ENCODE data around the gene GAN. TPM values are rescaled to one million over a fixed set of nuclear protein-coding genes. Genes with fewer than 3 reads are reported as not detected.

Gene GAN
- total RNA-seq, 1 donor from 2014 or later = 25.5 TPM

DNA sequence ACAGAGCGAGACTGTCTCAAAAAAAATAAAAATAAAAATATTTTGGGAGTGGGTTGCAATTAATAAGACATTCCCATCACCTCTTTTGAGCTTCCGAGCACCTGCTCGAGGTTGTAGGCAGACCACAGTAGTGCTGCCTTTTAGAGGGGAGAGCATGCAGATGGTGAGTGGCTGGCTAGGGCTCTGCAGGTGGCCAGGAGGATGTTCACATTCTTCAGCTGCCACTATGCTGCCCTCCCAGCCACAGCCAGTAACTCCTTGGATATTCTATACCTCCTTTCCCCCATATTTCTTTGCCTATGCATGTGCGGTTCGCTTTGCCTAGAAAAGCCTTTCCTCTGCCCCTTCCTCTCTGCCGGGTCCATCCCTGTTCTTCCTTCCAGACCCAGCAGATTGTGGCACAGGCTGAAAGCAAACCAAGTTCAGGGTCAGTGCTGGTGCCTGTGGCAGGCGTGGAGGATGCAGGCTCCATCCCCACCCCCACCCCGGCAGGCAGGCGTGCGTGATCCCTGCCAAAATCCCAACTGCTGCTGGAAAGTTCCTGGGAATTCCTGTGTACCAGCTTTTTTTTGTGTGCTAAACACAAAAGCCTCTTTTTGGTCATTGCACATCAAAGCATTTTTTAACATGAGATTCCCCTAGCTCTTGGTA, 96.0 kb downstream of the GAN start:
- Mint-ChIP-seq H3K27ac (peak overlapping the region; percentile 57), H3K4me3 (peak overlapping the region; percentile 41), H3K9me3 (no peaks in the 10 kb centered on the region), H3K36me3 (no peaks in the 10 kb centered on the region), H3K27me3 (ENCODE audit: insufficient read depth, low read depth) (peaks cover 20% of the 10 kb centered on the region), H3K4me1 (peaks cover 43% of the 10 kb centered on the region)
- peaks cover 20% of the 10 kb centered on the region for H3K4me1 ChIP-seq
- no peaks in the 10 kb centered on the region for H3K9me3 ChIP-seq (ENCODE audit: low read depth)
- H2AFZ ChIP-seq (replicated peaks) = no peak overlapping the region
- H3F3A ChIP-seq (ENCODE audit: low read depth) = peaks cover 4% of the 10 kb centered on the region
- H4K20me1 ChIP-seq (ENCODE audit: low read depth) = no peaks in the 10 kb centered on the region
- H3K4me2 ChIP-seq = peak overlapping the region; percentile 24
- no peak overlapping the region for H3K4me3 ChIP-seq
- no peaks in the 10 kb centered on the region for H3K79me2 ChIP-seq (ENCODE audit: low read depth)
- TF ChIP-seq EZH2phosphoT487 (IDR thresholded peaks at IDR 0.05) (no peak), EZH2 (IDR thresholded peaks at IDR 0.05) (no peak)
- TF ChIP-seq, protein P1, sequence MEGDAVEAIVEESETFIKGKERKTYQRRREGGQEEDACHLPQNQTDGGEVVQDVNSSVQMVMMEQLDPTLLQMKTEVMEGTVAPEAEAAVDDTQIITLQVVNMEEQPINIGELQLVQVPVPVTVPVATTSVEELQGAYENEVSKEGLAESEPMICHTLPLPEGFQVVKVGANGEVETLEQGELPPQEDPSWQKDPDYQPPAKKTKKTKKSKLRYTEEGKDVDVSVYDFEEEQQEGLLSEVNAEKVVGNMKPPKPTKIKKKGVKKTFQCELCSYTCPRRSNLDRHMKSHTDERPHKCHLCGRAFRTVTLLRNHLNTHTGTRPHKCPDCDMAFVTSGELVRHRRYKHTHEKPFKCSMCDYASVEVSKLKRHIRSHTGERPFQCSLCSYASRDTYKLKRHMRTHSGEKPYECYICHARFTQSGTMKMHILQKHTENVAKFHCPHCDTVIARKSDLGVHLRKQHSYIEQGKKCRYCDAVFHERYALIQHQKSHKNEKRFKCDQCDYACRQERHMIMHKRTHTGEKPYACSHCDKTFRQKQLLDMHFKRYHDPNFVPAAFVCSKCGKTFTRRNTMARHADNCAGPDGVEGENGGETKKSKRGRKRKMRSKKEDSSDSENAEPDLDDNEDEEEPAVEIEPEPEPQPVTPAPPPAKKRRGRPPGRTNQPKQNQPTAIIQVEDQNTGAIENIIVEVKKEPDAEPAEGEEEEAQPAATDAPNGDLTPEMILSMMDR (IDR thresholded peaks at IDR 0.05) = no peak
- H3K9ac ChIP-seq = no peak overlapping the region
- no peaks in the 10 kb centered on the region for H3K36me3 ChIP-seq
- peak; percentile 24 for DNase-seq (ENCODE audit: low spot score)
- no peaks in the 10 kb centered on the region for H3K27me3 ChIP-seq
- no peak overlapping the region for H3K27ac ChIP-seq

DNA sequence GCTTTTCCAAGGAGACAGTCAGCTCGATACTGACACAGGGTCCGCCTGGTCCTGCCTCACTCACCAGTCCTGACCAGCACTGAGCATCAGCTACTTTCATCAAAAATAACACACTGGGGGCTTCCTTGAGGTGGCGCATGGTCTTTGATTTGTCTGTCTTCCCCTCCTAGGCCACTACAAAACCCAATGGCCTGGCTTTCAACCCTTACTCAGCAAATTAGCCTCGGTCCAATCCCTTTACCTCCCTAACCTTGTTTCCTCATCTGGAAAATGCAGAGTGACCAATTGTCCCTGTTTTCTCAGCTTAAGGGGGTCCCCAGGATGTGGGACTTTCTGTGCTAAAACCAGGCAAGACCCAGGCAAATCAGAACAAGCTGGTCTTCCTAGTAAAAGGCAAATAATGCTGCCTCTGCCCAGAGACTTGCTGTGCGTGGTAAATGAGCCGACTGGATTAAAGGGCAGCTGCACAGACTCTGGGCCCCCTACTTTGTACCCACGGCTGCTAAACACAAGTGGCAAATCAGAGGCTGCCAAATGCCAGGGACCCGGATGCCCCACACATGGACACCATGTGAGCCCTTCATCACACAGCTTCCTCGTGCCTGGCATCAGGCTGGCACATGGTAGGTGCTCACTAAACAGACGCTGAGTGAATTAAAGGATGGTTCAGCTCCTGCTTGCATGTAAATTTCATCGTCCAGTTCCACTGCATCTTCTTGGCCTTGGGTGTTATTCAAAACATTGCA, 98.7 kb downstream of the GAN start:
- Histone ChIP-seq H3K27me3 (no peaks in the 10 kb centered on the region), H3K4me2 (no peak overlapping the region), H4K20me1 (ENCODE audit: low read depth) (no peaks in the 10 kb centered on the region), H3K79me2 (ENCODE audit: low read depth) (no peaks in the 10 kb centered on the region), H3K36me3 (no peaks in the 10 kb centered on the region), H3K9me3 (ENCODE audit: low read depth) (no peaks in the 10 kb centered on the region), H3K4me3 (no peak overlapping the region), H2AFZ (replicated peaks) (no peak overlapping the region), H3K4me1 (peaks cover 24% of the 10 kb centered on the region), H3K9ac (no peak overlapping the region), H3F3A (ENCODE audit: low read depth) (peaks cover 8% of the 10 kb centered on the region), H3K27ac (no peak overlapping the region)
- H3K36me3 Mint-ChIP-seq = no peaks in the 10 kb centered on the region
- H3K9me3 Mint-ChIP-seq = no peaks in the 10 kb centered on the region
- DNase-seq (ENCODE audit: low spot score) = no peak
- peaks cover 56% of the 10 kb centered on the region for H3K4me1 Mint-ChIP-seq
- H3K27me3 Mint-ChIP-seq (ENCODE audit: insufficient read depth, low read depth) = peaks cover 20% of the 10 kb centered on the region
- H3K27ac Mint-ChIP-seq = no peak overlapping the region
- H3K4me3 Mint-ChIP-seq = no peak overlapping the region
- TF ChIP-seq EZH2 (IDR thresholded peaks at IDR 0.05) (no peak), EZH2phosphoT487 (IDR thresholded peaks at IDR 0.05) (no peak)
- TF ChIP-seq, protein P1 (IDR thresholded peaks at IDR 0.05) = no peak

DNA sequence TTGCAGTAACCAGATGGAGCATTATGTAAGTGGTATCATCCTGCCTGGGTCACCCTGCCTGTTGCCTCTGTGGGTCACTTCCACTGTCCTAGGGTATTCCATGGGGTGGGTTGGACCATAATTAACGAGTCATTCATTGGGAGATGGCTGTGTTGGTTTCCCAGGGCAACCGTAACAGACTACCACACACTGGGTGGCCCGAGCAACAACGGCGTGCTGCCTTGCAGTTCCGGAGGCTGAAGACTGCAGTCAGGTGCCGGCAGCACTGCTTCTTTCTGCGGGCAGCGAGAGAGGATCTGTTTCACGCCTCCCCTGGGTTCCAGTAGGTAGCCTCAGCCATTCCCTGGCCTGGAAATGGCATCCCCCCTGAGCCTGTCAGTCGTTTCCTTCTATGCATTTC, 101.0 kb downstream of the GAN start:
- no peak overlapping the region for H2AFZ ChIP-seq (replicated peaks)
- H3K27ac ChIP-seq = no peak overlapping the region
- H3K4me1 ChIP-seq = peaks cover 23% of the 10 kb centered on the region
- peak overlapping the region; percentile 56 for H3K4me3 Mint-ChIP-seq
- peaks cover 50% of the 10 kb centered on the region for H3K4me1 Mint-ChIP-seq
- no peak overlapping the region for H3K4me3 ChIP-seq
- peaks cover 8% of the 10 kb centered on the region for H3F3A ChIP-seq (ENCODE audit: low read depth)
- H3K79me2 ChIP-seq (ENCODE audit: low read depth) = no peaks in the 10 kb centered on the region
- no peaks in the 10 kb centered on the region for H3K9me3 Mint-ChIP-seq
- H3K9ac ChIP-seq = no peak overlapping the region
- no peaks in the 10 kb centered on the region for H3K36me3 ChIP-seq
- no peak for TF ChIP-seq EZH2phosphoT487 (IDR thresholded peaks at IDR 0.05)
- no peak for TF ChIP-seq EZH2 (IDR thresholded peaks at IDR 0.05)
- TF ChIP-seq, protein P1 (IDR thresholded peaks at IDR 0.05) = no peak
- peak overlapping the region; percentile 15 for H3K4me2 ChIP-seq
- no peak overlapping the region for H3K27ac Mint-ChIP-seq
- H3K27me3 ChIP-seq = no peaks in the 10 kb centered on the region
- no peaks in the 10 kb centered on the region for H3K9me3 ChIP-seq (ENCODE audit: low read depth)
- H4K20me1 ChIP-seq (ENCODE audit: low read depth) = no peaks in the 10 kb centered on the region
- DNase-seq (ENCODE audit: low spot score) = peak; percentile 80
- peaks cover 9% of the 10 kb centered on the region for H3K27me3 Mint-ChIP-seq (ENCODE audit: insufficient read depth, low read depth)
- H3K36me3 Mint-ChIP-seq = no peaks in the 10 kb centered on the region
